GM19372 (cell line): Measurements from ENCODE around the gene HIVEP3.

Experiments used
- ATAC-seq: cut with Tn5 transposase; IDR thresholded peaks from one replicate; pipeline ENCODE4 v1.9.1; 2021; ENCODE audit warnings: mild to moderate bottlenecking, low read depth, moderate library complexity; ENCODE audit not compliant: unreplicated experiment

The HIVEP3 gene

DNA sequence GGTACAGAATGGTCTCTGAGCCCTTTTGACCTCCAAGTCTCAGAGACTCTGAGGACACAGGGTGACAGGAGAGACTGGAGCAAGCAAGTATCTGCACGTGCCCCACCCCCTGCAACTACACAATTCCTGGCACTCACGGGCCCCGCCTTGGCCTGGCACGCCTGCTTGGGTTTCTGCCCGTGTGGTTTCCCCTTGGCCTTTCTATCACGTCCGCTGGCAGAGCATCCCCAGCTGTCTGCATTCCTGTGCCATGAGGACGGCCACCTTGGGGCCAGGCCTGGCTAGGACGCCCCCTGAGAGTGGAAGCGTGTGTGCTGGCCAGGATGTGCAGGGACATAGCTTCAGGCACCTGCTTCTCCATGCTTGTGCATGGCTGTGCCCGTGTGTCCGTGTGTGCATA lies 419.9 kb downstream of the HIVEP3 start:
- ATAC-seq = no peak

DNA sequence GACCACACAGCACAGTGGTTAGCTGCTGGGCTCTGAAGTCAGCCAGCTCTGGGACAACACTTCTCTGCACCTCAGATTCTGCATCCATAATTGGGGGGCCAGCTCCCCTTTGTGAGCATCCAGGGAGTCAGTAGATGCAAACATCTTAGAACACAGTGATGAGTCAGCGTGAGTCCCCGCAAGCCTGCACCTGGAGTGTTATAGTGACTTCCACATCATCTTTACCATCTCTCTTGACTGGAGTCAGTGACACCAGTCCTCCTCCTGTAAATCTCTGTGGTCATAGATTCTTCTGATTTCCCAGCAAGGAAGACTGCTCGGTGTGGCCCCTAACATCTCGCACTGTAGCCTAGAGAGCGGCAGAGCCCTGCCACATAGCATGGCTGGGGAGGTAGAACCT lies 420.3 kb downstream of the HIVEP3 start:
- ATAC-seq = no peak

GRCh38 chr1:41497461-41498030 lies 421.2 kb downstream of the HIVEP3 start:
- ATAC-seq = no peak

GRCh38 chr1:41497056-41497440 lies 421.7 kb downstream of the HIVEP3 start:
- ATAC-seq = no peak

- no peak for ATAC-seq
These were observed 422.4 kb downstream of the HIVEP3 start for GRCh38 chr1:41496080-41497055.

DNA sequence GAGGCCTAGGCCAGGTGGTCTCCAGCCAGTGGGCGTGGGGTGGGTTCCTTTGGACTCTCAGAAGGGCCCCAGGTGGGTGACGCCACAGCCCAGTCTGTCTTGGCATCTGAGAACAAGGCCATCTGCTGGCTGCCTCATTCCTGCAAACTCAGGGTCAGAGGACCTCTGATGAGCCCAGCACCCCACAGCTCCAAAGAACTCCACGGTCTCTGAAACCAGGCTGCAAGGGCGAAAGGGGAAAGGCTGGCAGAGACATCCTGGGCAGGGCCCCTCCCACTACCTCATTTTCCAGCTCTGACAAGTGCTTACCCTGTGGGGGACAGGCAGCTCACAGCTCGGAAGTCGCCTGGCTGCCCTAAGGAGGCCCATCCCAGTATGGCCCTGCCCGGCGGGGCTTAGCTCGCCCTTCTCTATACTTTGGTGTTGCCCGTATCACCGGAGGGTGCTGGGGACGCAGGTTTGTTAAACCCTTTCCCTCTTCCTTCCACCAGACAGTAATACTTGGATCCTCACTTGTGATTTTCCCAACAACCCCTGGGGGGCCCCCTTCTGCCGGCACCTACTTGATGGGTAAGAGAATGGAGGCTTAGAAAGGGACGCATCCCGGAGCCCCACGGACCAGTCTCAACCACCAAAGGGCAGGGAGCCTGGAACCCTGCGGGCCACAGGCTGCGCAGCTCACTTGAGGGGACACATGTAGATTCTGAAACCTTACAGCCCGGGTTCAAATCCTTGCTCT lies 423.3 kb downstream of the HIVEP3 start:
- ATAC-seq = no peak

- ATAC-seq = no peak
These were observed 424.1 kb downstream of the HIVEP3 start for GRCh38 chr1:41494351-41495209.

- ATAC-seq = no peak
These were observed 424.9 kb downstream of the HIVEP3 start for GRCh38 chr1:41493626-41494350.

DNA sequence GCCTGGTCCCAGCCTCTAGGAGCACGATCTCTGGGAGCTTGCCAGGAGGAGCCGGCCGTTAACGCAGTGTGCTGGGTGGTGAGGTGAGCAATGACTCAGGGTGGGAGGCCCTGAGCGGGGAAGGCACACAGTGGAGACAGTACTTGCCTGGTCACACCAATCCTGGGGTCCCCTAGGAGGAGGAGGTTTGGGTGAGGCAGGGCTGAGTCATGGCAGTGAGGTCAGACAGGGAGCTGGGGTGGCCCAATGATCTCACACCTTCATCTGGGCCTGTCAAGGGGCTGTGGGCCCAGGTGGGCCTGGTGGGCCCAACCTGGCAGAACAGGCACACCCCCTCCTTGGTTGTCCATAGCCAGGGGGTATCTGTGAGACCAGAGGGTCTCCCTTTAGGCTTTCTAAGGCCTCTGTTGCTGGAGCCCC lies 425.6 kb downstream of the HIVEP3 start:
- no peak for ATAC-seq

GRCh38 chr1:41492341-41492848 lies 426.3 kb downstream of the HIVEP3 start:
- ATAC-seq = no peak

DNA sequence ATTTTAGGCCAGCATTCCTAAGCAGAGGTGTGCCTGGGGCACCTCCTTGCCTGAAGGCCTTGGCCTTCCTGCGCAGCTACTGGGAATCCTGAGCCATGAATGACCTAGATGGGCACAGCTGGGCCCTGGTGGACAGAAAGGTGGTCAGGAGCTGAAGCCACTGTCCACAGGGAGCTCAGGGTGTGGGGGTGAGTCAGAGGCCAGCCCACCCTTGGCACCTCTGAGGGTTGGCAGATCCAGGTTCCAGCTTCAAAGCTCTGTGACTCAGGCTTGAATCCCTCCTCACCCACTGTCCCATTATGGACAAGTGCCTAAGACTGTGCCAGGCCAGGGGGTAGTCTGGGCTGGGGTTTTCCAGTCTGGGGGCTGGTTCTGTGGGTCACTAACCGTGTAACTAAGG lies 427.8 kb downstream of the HIVEP3 start:
- ATAC-seq = no peak

DNA sequence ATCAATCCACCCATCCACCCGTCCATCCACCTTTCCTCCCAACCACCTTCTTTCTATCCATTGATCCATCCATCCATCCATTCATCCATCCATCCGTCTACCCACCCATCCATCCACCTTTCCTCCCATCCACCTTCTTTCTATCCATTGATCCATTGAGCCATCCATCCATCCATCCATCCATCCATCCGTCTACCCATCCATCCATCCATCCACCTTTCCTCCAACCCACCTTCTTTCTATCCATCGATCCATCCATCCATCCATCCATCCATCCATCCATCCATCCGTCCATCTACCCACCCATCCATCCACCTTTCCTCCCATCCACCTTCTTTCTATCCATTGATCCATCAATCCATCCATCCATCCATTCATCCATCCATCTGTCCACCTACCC lies 429.2 kb downstream of the HIVEP3 start:
- no peak for ATAC-seq

DNA sequence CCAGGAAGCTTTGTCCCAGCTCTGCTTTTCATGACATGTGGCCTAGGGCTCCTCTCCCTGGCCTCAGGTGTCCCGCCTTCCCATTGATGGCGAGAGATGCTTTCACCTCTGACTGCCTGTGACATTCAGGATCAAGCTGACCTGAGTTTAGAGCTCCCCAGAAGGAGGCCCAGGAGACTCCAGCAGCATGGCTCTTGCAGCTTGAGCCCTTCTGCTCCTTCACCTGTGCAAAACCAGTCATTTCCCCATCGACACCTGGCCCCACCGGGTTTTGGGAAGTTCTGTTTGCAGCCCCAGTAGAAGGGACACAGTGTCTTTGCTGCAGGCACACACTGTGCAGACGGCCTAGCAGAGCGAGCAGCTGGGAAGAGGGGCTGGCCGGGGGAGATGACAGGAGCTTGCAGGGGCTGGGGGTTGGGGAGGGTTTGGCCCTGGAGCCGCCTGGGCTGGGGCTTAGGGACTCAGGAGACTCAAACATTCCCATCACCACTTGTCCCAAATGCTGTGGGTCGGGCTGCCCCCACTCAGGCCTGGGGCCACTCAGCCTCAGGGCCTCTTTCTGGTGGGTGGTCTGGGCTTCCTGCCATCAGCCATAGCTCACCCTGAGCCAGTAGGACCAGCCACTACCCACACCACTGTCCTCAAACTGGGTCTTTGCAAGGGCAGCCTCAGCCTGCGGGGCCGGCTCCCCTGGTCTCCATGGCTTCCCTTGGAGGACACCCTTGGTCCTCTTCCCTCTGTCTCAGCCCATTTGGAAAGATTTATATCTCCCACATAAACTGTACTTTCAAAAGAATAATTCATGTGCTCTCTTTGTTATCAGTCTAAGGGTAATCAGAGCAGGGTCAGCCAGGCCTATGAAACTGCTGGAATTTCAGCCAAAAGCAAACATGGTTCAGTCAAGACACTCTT lies 430.4 kb downstream of the HIVEP3 start:
- no peak for ATAC-seq

GRCh38 chr1:41487126-41488039 lies 431.3 kb downstream of the HIVEP3 start:
- no peak for ATAC-seq

DNA sequence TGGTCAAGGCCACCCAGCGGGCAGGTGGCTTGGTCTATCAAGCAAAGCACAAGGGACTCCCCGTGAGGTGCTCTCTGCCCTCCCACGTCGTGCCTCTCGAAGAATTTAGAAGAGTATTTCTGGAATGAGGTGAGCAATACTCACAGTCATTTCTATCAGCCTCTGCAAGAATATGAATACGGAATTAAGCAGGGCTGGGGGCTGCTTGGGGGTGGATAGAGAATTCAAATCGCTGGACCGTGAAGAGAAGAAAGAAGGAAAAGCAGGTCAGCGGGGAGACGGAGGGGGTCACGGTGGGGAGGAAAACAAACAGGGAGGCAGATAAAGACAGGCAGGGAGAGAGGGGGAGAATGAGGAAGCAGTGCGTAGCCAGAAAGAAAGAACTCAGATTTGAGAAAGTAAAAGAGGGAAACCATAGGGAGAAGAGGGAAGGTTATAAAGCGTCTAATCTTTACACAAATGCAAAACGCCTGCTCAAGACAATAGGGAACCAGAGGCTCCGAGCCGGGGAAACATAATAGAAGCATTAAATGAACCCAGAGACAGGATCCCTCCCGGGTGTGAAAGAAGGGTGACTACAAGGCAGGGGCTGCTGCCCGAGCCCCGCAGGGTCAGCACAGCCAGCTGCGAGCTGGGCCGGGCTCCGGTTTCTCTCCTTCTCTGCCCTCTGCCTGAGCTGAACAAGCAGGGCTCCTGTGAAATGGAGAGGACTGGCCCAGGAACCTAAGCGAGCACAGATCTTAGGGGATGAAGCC lies 432.2 kb downstream of the HIVEP3 start:
- no peak for ATAC-seq

GRCh38 chr1:41486053-41486370 lies 432.7 kb downstream of the HIVEP3 start:
- no peak for ATAC-seq

DNA sequence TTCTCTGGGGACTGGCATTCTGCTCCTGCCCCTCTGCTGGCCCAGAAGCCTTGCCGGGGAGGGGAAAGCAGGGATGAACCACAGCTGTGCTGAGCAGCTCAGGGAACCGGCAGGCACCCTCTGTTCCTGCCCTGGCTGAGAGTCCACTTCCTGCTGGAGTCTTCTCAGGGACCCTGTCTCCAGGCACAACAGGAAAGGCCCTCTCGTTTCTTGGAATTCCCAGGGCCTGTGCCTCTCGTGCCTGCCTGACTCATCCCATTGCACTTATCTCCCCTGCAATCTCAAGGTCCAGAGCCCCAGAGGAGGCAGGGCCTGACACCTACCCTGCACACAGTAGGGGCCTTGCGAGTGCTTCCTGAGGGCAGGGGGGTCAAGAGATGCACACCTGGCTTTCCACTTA lies 433.1 kb downstream of the HIVEP3 start:
- no peak for ATAC-seq
